Testis (tissue), 2 donors: ENCODE measurements around the gene PDIA6.

Experiments used
- POLR2A ChIP-seq: fragments of 450-650 bp; IDR thresholded peaks from one replicate; pipeline ENCODE4 v1.6.1; 2017; ENCODE audit warnings: antibody characterized with exemption, mild to moderate bottlenecking, moderate library complexity
- TF ChIP-seq, protein P1 (sequence below), 3 experiments: fragments of 450-650 bp in 2 of 3; fragments of 200-600 bp in 1 of 3; sonication (generic) in 1 of 3; IDR thresholded peaks; one replicate each; pipeline ENCODE4 v1.5.1; 2016 to 2019; ENCODE audit warnings: antibody characterized with exemption in 3 of 3, mild to moderate bottlenecking in 2 of 3, moderate library complexity in 1 of 3

DNA sequence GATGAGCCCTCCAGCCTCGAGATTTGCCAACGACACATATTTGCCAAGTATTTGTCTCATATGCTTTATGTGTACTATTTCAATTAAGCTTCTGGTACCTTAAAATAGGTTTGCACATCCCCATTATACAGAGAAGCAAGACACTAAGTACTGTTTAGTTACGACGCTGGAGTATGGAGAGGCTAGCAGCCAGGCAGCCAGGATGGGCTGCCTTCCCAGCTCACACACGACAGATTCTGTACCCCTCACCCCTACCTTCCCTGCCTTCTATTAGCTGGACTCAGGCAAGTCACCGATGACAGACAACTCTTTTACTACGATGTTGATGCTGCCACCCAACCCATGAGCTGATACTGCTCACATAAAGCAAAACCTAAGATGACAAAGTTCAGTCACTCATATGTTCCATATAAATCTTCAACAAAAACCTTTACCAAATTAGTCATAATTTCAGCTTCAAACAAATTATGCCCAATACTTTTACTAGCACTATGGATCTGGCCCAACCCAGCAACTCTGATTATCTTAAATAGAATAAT is 17.0 kb downstream of the PDIA6 start:
- no peak for TF ChIP-seq POLR2A
- TF ChIP-seq, protein P1, sequence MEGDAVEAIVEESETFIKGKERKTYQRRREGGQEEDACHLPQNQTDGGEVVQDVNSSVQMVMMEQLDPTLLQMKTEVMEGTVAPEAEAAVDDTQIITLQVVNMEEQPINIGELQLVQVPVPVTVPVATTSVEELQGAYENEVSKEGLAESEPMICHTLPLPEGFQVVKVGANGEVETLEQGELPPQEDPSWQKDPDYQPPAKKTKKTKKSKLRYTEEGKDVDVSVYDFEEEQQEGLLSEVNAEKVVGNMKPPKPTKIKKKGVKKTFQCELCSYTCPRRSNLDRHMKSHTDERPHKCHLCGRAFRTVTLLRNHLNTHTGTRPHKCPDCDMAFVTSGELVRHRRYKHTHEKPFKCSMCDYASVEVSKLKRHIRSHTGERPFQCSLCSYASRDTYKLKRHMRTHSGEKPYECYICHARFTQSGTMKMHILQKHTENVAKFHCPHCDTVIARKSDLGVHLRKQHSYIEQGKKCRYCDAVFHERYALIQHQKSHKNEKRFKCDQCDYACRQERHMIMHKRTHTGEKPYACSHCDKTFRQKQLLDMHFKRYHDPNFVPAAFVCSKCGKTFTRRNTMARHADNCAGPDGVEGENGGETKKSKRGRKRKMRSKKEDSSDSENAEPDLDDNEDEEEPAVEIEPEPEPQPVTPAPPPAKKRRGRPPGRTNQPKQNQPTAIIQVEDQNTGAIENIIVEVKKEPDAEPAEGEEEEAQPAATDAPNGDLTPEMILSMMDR (IDR thresholded peaks at IDR 0.05), result no peak
